ENCODE data around the gene CCDC180.

- TF ChIP-seq CTCF (IDR thresholded peaks at IDR 0.05), result no peak
- TF ChIP-seq POLR2A (IDR thresholded peaks at IDR 0.05), result no peak
Measured at GRCh38 chr9:97320080-97320642, 12.7 kb downstream of the CCDC180 start.

All from lower leg skin (tissue), 3 donors.